ENCODE measurements around the gene ZNF225. TPM values are rescaled to one million over a fixed set of nuclear protein-coding genes. Genes with fewer than 3 reads are reported as not detected.
A peak's percentile ranks its signal among the peaks of the same experiment; 100 is the strongest.

ZNF225 gene
- total and polyA plus RNA-seq, 9 of the 15 experiments (the other 6 are each of a cell fraction or from before 2014, with no cell fraction given), result 1.4 to 4.2 (median 2.2) TPM

DNA sequence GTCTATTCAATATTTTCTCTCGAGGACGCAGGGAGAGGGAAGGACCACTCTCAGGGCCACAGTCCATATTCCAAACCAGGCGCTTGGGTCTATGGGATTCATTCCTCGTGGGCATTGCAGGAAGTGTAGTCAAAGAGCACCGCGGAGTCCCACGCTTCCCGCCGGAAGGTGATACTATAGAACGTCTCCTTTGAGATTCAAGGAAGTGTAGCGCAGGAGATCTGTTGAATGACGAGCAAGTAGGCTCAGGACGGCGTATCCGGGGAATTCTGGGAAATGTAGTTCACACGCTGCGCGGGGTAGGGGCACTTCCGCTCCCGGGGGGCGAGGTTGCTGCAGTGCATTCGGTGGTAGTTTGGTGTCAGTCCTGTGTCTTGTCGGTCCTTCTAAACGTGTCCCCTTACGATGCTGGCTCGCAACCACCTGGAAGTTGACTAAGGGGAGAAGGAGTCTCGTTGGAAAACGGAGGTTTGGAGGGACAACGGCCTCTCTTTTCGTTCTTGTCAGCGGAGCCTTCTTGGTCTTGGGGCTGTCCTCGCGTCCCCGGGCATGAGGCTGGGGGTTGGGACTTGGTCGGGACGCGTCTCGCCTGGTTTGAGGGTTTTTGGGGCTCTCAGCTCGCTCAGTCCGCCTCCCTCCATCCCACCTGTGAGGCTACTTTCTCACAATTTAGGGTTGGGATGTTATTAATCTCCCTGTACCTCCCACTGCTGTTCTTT, 41.2 kb upstream of the ZNF225 start, which contains the start of gene ZNF284 (continued):
- TF ChIP-seq, protein P1, sequence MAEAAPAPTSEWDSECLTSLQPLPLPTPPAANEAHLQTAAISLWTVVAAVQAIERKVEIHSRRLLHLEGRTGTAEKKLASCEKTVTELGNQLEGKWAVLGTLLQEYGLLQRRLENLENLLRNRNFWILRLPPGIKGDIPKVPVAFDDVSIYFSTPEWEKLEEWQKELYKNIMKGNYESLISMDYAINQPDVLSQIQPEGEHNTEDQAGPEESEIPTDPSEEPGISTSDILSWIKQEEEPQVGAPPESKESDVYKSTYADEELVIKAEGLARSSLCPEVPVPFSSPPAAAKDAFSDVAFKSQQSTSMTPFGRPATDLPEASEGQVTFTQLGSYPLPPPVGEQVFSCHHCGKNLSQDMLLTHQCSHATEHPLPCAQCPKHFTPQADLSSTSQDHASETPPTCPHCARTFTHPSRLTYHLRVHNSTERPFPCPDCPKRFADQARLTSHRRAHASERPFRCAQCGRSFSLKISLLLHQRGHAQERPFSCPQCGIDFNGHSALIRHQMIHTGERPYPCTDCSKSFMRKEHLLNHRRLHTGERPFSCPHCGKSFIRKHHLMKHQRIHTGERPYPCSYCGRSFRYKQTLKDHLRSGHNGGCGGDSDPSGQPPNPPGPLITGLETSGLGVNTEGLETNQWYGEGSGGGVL (CRISPR knock-in tag; IDR thresholded peaks at IDR 0.05), result no peak
- TF ChIP-seq BDP1 (IDR thresholded peaks at IDR 0.05; ENCODE audit: insufficient read depth, insufficient read length) (no peak), KDM4B (IDR thresholded peaks at IDR 0.05; ENCODE audit: borderline replicate concordance in 2 of 2, low read depth in 1 of 2) (peak in 1 of 2 experiments; percentile 90; a peak in 2 of 4 replicates), MGA (IDR thresholded peaks at IDR 0.05) (peak; percentile 91), SPI1 (IDR thresholded peaks at IDR 0.05; ENCODE audit: borderline replicate concordance, low read depth, low read length) (peak; percentile 85), ATF7 (IDR thresholded peaks at IDR 0.05) (peak; percentile 62), POLR2AphosphoS5 (IDR thresholded peaks at IDR 0.05; ENCODE audit: control insufficient read depth, insufficient read depth, low read depth, low read length) (no peak), DIDO1 (tag; IDR thresholded peaks at IDR 0.05; ENCODE audit: low read depth) (peak; percentile 40; the same call in 1 of the 2 replicates), ZNF644 (tag; IDR thresholded peaks at IDR 0.05; ENCODE audit: low read depth) (no peak), SP1 (CRISPR knock-in tag; IDR thresholded peaks at IDR 0.05) (0 out of 2 replicates have a peak, but pooled peaks have one; percentile 21), SIN3A (IDR thresholded peaks at IDR 0.05; ENCODE audit: borderline replicate concordance in 2 of 2, control insufficient read depth in 1 of 2, low read depth in 2 of 2, low read length in 2 of 2) (no peak), HIVEP1 (CRISPR knock-in tag; IDR thresholded peaks at IDR 0.05) (0 out of 2 replicates have a peak, but pooled peaks have one; percentile 20), HCFC1 (IDR thresholded peaks at IDR 0.05; ENCODE audit: low read depth, low read length) (peak; percentile 92)

Data from K562 (cell line).